SK-N-SH (cell line): ENCODE data around the gene NTRK2.

Experiments used
- ELF1 ChIP-seq: IDR thresholded peaks from 2 replicates; pipeline ENCODE4 v1.4.0; 2012
- EP300 ChIP-seq, 2 experiments: IDR thresholded peaks; 2 replicates each; pipeline versions ENCODE4 v1.4.0 to v1.6.1; 2012; ENCODE audit warnings: borderline replicate concordance in 1 of 2, low read depth in 1 of 2, low read length in 1 of 2
- GABPA ChIP-seq: IDR thresholded peaks from 2 replicates; pipeline ENCODE4 v1.4.0; 2012; ENCODE audit warnings: low read depth, mild to moderate bottlenecking
- MXI1 ChIP-seq: IDR thresholded peaks from 2 replicates; pipeline ENCODE4 v1.6.1; 2012; ENCODE audit warnings: mild to moderate bottlenecking, low read depth, low read length, improper control_type of control experiment
- NFIC ChIP-seq: IDR thresholded peaks from 2 replicates; pipeline ENCODE4 v1.4.0; 2012; ENCODE audit warnings: borderline replicate concordance
- POLR2AphosphoS5 ChIP-seq: IDR thresholded peaks from 2 replicates; pipeline ENCODE4 v1.6.1; 2012; ENCODE audit warnings: low read depth, low read length
- RAD21 ChIP-seq: IDR thresholded peaks from 2 replicates; pipeline ENCODE4 v1.6.1; 2012; ENCODE audit warnings: mild to moderate bottlenecking, low read length
- RCOR1 ChIP-seq: fragments of 150-350 bp; IDR thresholded peaks from 2 replicates; pipeline ENCODE4 v1.6.1; 2017; ENCODE audit warnings: antibody characterized with exemption, low read length
- RFX5 ChIP-seq: IDR thresholded peaks from 2 replicates; pipeline ENCODE4 v1.6.1; 2012; ENCODE audit warnings: mild to moderate bottlenecking, improper control_type of control experiment, low read length
- SIN3A ChIP-seq: IDR thresholded peaks from 2 replicates; pipeline ENCODE4 v1.6.1; 2012; ENCODE audit warnings: low read depth, mild to moderate bottlenecking, low read length, moderate library complexity, borderline replicate concordance
- TAF1 ChIP-seq: IDR thresholded peaks from 2 replicates; pipeline ENCODE4 v1.6.1; 2012; ENCODE audit warnings: low read depth, mild to moderate bottlenecking, low read length, moderate library complexity, borderline replicate concordance
- TEAD4 ChIP-seq: IDR thresholded peaks from 2 replicates; pipeline ENCODE4 v1.4.0; 2012; ENCODE audit warnings: mild to moderate bottlenecking, borderline replicate concordance; ENCODE audit not compliant: insufficient read depth
- TF ChIP-seq, protein P1 (sequence below): fragments of 200-600 bp; sonication (generic); IDR thresholded peaks from 2 replicates; pipeline ENCODE4 v1.6.1; 2017; ENCODE audit warnings: antibody characterized with exemption, mild to moderate bottlenecking, moderate library complexity

DNA sequence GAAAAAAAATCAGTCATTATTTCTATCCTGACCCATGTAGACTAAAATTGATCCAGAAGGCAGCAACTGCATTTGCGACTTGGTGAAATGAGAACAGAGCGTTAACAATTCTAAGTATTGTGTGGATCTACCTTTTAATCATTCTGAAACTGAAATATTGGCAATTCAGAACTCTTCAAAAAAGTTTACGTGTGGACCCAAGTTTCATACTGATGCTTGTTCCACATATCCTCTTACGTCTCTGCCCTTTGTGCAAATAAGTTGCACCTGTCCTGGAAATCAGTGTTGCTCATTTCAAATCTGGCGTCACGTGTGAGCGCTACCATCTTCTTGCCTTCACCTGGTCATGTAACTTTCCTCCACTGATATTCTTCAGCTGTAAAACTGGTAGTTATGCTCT, 74.7 kb downstream of the NTRK2 start:
- TF ChIP-seq, protein P1, sequence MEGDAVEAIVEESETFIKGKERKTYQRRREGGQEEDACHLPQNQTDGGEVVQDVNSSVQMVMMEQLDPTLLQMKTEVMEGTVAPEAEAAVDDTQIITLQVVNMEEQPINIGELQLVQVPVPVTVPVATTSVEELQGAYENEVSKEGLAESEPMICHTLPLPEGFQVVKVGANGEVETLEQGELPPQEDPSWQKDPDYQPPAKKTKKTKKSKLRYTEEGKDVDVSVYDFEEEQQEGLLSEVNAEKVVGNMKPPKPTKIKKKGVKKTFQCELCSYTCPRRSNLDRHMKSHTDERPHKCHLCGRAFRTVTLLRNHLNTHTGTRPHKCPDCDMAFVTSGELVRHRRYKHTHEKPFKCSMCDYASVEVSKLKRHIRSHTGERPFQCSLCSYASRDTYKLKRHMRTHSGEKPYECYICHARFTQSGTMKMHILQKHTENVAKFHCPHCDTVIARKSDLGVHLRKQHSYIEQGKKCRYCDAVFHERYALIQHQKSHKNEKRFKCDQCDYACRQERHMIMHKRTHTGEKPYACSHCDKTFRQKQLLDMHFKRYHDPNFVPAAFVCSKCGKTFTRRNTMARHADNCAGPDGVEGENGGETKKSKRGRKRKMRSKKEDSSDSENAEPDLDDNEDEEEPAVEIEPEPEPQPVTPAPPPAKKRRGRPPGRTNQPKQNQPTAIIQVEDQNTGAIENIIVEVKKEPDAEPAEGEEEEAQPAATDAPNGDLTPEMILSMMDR, result no peak
- TF ChIP-seq SIN3A (no peak), GABPA (no peak), RCOR1 (no peak), RFX5 (no peak), MXI1 (no peak), NFIC (no peak), EP300 (IDR thresholded peaks at IDR 0.05; ENCODE audit: borderline replicate concordance in 1 of 2, low read depth in 1 of 2, low read length in 1 of 2) (no peak), POLR2AphosphoS5 (no peak), TAF1 (no peak), RAD21 (no peak), TEAD4 (no peak), ELF1 (no peak)
